Neutrophil (primary cell): ENCODE measurements around the gene PCDHB10.
"Not testable (repeated sequence)": the region's sequence is repeated elsewhere in the genome, so short reads cannot be mapped to it uniquely, and the experiment has no call there.

Source experiments
- H3K27ac ChIP-seq: fragments of 200-600 bp; sonication (generic); 2 replicates; pipeline ENCODE4 v1.5.1; 2016; ENCODE audit warnings: mild to moderate bottlenecking, moderate library complexity
- H3K27me3 ChIP-seq: fragments of 200-600 bp; sonication (generic); 2 replicates; pipeline ENCODE4 v1.6.0; 2016; ENCODE audit warnings: mild to moderate bottlenecking
- H3K36me3 ChIP-seq: fragments of 200-600 bp; sonication (generic); 2 replicates; pipeline ENCODE4 v1.5.1; 2017
- H3K4me1 ChIP-seq, 2 experiments: fragments of 200-600 bp in 1 of 2; sonication (generic) in 1 of 2; 1 replicate in 1 of 2; 2 replicates in 1 of 2; pipeline versions ENCODE4 v1.5.1 to v1.6.1; 2013 to 2016; ENCODE audit warnings: low read depth in 1 of 2, low read length in 1 of 2, mild to moderate bottlenecking in 1 of 2, moderate library complexity in 1 of 2; ENCODE audit not compliant: control insufficient read depth in 1 of 2, insufficient read depth in 1 of 2
- H3K4me3 ChIP-seq, 2 experiments: fragments of 200-600 bp in 1 of 2; sonication (generic) in 1 of 2; 1 replicate in 1 of 2; 2 replicates in 1 of 2; pipeline ENCODE4 v1.5.1; 2013 to 2016; ENCODE audit warnings: low read depth in 1 of 2, low read length in 1 of 2, mild to moderate bottlenecking in 1 of 2, moderate library complexity in 1 of 2
- H3K9me3 ChIP-seq: fragments of 200-600 bp; sonication (generic); 2 replicates; pipeline ENCODE4 v1.5.1; 2016
- CTCF ChIP-seq: fragments of 200-600 bp; sonication (generic); IDR thresholded peaks from 2 replicates; pipeline ENCODE4 v1.5.1; 2016; ENCODE audit warnings: antibody characterized with exemption

The PCDHB10 gene

DNA sequence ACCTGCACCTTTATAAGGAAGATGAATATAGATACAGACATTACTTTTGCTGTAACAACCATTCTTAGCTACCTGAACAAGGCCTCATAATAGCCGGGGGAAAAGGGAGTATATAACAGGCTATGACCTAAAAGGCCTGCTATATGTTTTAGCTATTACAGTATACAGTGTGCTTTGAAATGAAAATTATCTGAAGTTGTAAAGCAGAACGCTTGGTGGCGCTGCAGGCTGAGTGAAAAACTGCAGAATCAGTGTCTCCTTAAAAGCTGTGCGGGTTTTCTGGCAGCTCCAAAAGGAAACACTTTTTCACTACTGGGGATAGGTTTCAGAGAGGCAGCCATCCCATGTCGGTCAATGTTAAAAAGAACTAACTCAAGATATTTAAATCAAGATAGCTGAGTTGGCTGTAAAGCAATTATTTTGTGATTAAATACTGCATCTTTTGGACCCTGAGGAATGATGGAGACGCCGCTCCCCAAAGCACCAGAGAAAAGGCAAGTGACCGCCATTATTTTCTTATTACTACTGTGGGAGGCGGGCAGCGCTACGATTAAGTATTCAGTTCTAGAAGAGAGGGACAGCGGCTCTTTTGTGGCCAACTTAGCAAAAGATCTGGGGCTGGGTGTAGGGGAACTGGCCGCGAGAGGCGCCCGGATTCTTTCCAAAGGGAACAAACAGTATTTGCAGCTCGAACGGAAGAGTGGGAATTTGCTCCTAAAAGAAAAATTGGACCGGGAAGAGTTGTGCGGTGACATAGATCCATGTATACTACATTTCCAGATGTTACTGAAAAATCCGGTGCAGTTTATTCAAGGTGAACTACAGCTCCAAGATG, 36.4 kb upstream of the PCDHB10 start:
- Histone ChIP-seq H3K4me1 (no peaks in the 10 kb centered on the region), H3K27me3 (peaks cover 25% of the 10 kb centered on the region), H3K36me3 (no peaks in the 10 kb centered on the region), H3K4me3 (no peak overlapping the region), H3K27ac (no peak overlapping the region), H3K9me3 (no peaks in the 10 kb centered on the region)
- no peak for TF ChIP-seq CTCF

GRCh38 chr5:141157356-141157755, 34.8 kb upstream of the PCDHB10 start:
- H3K9me3 ChIP-seq, H3K4me1 ChIP-seq, H3K27ac ChIP-seq, H3K4me3 ChIP-seq, H3K36me3 ChIP-seq: not testable (repeated sequence)
- H3K27me3 ChIP-seq = peaks cover 13% of the 10 kb centered on the region

GRCh38 chr5:141157901-141158300, 34.3 kb upstream of the PCDHB10 start:
- not testable (repeated sequence) for H3K36me3 ChIP-seq, H3K4me3 ChIP-seq, H3K4me1 ChIP-seq, H3K9me3 ChIP-seq, H3K27ac ChIP-seq
- peaks cover 12% of the 10 kb centered on the region for H3K27me3 ChIP-seq

- Histone ChIP-seq H3K4me3 (no peak within 1 kb of the TSS), H3K4me1 (no peaks in the 10 kb centered on the region), H3K27ac (no peak within 1 kb of the TSS), H3K27me3 (peaks cover 31% of the 10 kb centered on the region), H3K36me3 (no peaks in the 10 kb centered on the region), H3K9me3 (peaks cover 21% of the 10 kb centered on the region)
- TF ChIP-seq CTCF = no peak
Observed at GRCh38 chr5:141172381-141173204, 19.6 kb upstream of the PCDHB10 start, which contains the start of gene PCDHB7. Gene PCDHB7 (plus strand): TSS chr5:141172644. CDS start chr5:141172836, 192 bp downstream.

DNA sequence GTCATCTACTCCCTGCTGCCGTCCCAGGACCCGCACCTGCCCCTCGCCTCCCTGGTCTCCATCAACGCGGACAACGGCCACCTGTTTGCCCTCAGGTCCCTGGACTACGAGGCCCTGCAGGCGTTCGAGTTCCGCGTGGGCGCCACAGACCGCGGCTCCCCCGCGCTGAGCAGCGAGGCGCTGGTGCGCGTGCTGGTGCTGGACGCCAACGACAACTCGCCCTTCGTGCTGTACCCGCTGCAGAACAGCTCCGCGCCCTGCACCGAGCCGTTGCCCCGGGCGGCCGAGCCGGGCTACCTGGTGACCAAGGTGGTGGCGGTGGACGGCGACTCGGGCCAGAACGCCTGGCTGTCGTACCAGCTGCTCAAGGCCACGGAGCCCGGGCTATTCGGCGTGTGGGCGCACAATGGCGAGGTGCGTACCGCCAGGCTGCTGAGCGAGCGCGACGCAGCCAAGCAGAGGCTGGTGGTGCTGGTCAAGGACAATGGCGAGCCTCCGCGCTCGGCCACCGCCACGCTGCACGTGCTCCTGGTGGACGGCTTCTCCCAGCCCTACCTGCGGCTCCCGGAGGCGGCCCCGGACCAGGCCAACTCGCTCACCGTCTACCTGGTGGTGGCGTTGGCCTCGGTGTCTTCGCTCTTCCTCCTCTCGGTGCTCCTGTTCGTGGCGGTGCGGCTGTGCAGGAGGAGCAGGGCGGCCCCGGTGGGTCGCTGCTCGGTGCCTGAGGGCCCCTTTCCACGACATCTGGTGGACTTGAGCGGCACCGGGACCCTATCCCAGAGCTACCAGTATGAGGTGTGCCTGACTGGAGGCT, 17.7 kb upstream of the PCDHB10 start:
- H3K9me3 ChIP-seq = peaks cover 32% of the 10 kb centered on the region
- not testable (repeated sequence) for H3K36me3 ChIP-seq, H3K4me1 ChIP-seq, H3K4me3 ChIP-seq, H3K27ac ChIP-seq
- peaks cover 48% of the 10 kb centered on the region for H3K27me3 ChIP-seq

GRCh38 chr5:141175933-141176332, 16.2 kb upstream of the PCDHB10 start:
- H3K36me3 ChIP-seq = no peaks in the 10 kb centered on the region
- no peak overlapping the region for H3K4me3 ChIP-seq
- no peaks in the 10 kb centered on the region for H3K4me1 ChIP-seq
- no peak overlapping the region for H3K27ac ChIP-seq
- H3K9me3 ChIP-seq = peaks cover 33% of the 10 kb centered on the region
- TF ChIP-seq CTCF = no peak
- H3K27me3 ChIP-seq = peaks cover 49% of the 10 kb centered on the region

DNA sequence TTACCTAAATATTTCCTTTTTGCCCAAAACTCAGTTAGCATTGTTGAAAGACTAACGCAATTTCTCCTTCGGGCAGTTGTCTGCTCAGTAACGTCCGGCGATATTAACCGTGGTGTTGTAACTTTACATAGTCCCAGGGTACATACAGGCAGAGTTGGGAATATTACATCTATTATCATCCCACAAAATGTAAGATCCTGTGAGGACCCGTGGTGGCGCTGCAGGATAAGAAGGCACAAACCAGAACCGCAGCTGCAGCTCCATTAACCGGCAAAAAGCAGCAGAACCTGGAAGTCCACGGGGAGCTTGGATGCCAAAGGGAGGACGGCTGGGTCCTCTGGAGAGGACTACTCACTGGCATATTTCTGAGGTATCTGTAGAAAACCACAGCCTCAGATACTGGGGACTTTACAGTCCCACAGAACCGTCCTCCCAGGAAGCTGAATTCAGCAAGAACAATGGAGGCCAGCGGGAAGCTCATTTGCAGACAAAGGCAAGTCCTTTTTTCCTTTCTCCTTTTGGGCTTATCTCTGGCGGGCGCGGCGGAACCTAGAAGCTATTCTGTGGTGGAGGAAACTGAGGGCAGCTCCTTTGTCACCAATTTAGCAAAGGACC, 14.5 kb upstream of the PCDHB10 start, which contains the start of gene PCDHB8:
Gene PCDHB8, plus strand, starts transcription at position 214 of the 615 bp plus-strand sequence. Its CDS starts 245 bp downstream, at position 459.
- H3K27ac ChIP-seq, H3K4me3 ChIP-seq, H3K4me1 ChIP-seq, H3K36me3 ChIP-seq: not testable (repeated sequence)
- peaks cover 59% of the 10 kb centered on the region for H3K27me3 ChIP-seq
- H3K9me3 ChIP-seq = peaks cover 33% of the 10 kb centered on the region

GRCh38 chr5:141179371-141179770, 12.8 kb upstream of the PCDHB10 start:
- not testable (repeated sequence) for H3K36me3 ChIP-seq, H3K27ac ChIP-seq, H3K4me1 ChIP-seq, H3K4me3 ChIP-seq
- peaks cover 72% of the 10 kb centered on the region for H3K27me3 ChIP-seq
- peaks cover 37% of the 10 kb centered on the region for H3K9me3 ChIP-seq

GRCh38 chr5:141179876-141180275, 12.3 kb upstream of the PCDHB10 start:
- H3K9me3 ChIP-seq = peaks cover 33% of the 10 kb centered on the region
- H3K36me3 ChIP-seq, H3K4me3 ChIP-seq, H3K4me1 ChIP-seq, H3K27ac ChIP-seq: not testable (repeated sequence)
- peaks cover 72% of the 10 kb centered on the region for H3K27me3 ChIP-seq
